Caki2 (cell line): ENCODE results near the gene XYLT1. TPM values are rescaled to one million over a fixed set of nuclear protein-coding genes. Genes with fewer than 3 reads are reported as not detected.

Experiments
- DNase-seq: peaks from one replicate; pipeline ENCODE4 v3.0.0-alpha.2; 2015; ENCODE audit warnings: low read depth
- in situ Hi-C: cut with HindIII; loops from 2 replicates; pipeline ENCODE4 v1.10.0; 2016; ENCODE audit warnings: low sequenced_read_pairs, low pct_unique_long_range_greater_than_20kb, mixed read lengths
- total RNA-seq: library from RNA; depleted of rRNA; stranded (reverse); fragments of >200 nt; shearing (Covaris generic); gene quantifications from 2 replicates; pipeline ENCODE4 v1.2.3, GENCODE V29; 2014; ENCODE audit warnings: low replicate concordance

The XYLT1 gene
- total RNA-seq, 1 experiment from 2014 or later, result 5.8 TPM

GRCh38 chr16:17357307-17358062 lies 113.3 kb downstream of the XYLT1 start:
- no peak for DNase-seq
- in situ Hi-C loops, result no loop called here

- no peak for DNase-seq
- in situ Hi-C loops, result no loop called here
Measured at GRCh38 chr16:17356243-17356933, 114.4 kb downstream of the XYLT1 start.

- DNase-seq, result no peak
- in situ Hi-C loops, result no loop called here
Measured at GRCh38 chr16:17354685-17355084, 116.1 kb downstream of the XYLT1 start.

GRCh38 chr16:17354141-17354601 lies 116.6 kb downstream of the XYLT1 start:
- DNase-seq, result no peak
- in situ Hi-C loops, result no loop called here

- in situ Hi-C loops, result no loop called here
Measured at GRCh38 chr16:17353561-17353960, 117.2 kb downstream of the XYLT1 start.

GRCh38 chr16:17351441-17352035 lies 119.2 kb downstream of the XYLT1 start:
- in situ Hi-C loops, result no loop called here
- no peak for DNase-seq

More at GRCh38 chr16:17353561-17353960, 117.2 kb downstream of the XYLT1 start:
- no peak for DNase-seq

- in situ Hi-C loops, result no loop called here
- DNase-seq, result no peak
Measured at GRCh38 chr16:17350207-17350606, 120.6 kb downstream of the XYLT1 start.

- in situ Hi-C loops, result no loop called here
- no peak for DNase-seq
Measured at GRCh38 chr16:17348826-17349225, 121.9 kb downstream of the XYLT1 start.

- in situ Hi-C loops, result no loop called here
- DNase-seq, result no peak
Measured at GRCh38 chr16:17348042-17348783, 122.5 kb downstream of the XYLT1 start.

GRCh38 chr16:17347624-17348023 lies 123.1 kb downstream of the XYLT1 start:
- DNase-seq, result no peak
- in situ Hi-C loops, result no loop called here

GRCh38 chr16:17346621-17347569 lies 123.9 kb downstream of the XYLT1 start:
- in situ Hi-C loops, result no loop called here

GRCh38 chr16:17345043-17345442 lies 125.7 kb downstream of the XYLT1 start:
- in situ Hi-C loops, result no loop called here
- DNase-seq, result no peak

More at GRCh38 chr16:17346621-17347569, 123.9 kb downstream of the XYLT1 start:
- DNase-seq, result no peak

- in situ Hi-C loops, result no loop called here
- DNase-seq, result no peak
Measured at GRCh38 chr16:17343728-17344127, 127.0 kb downstream of the XYLT1 start.

GRCh38 chr16:17343028-17343427 lies 127.7 kb downstream of the XYLT1 start:
- DNase-seq, result no peak
- in situ Hi-C loops, result no loop called here

- in situ Hi-C loops, result no loop called here
- DNase-seq, result no peak
Measured at GRCh38 chr16:17342031-17342430, 128.7 kb downstream of the XYLT1 start.

- DNase-seq, result no peak
- in situ Hi-C loops, result no loop called here
Measured at GRCh38 chr16:17340804-17341203, 130.0 kb downstream of the XYLT1 start.

- in situ Hi-C loops, result no loop called here
- no peak for DNase-seq
Measured at GRCh38 chr16:17339764-17340541, 130.8 kb downstream of the XYLT1 start.
